Measurements from ENCODE around the gene GRM4.

GRCh38 chr6:34148631-34149451 lies 3.0 kb upstream of the GRM4 start:
- TF ChIP-seq FOXP2 (optimal IDR thresholded peaks at IDR 0.05; ENCODE audit: control extremely low read depth, extremely low read length, insufficient read depth) (no peak), POLR2AphosphoS5 (IDR thresholded peaks at IDR 0.05; ENCODE audit: borderline replicate concordance, low read depth, low read length) (no peak), EZH2 (IDR thresholded peaks at IDR 0.05) (no peak)

All from SK-N-MC (cell line).